ENCODE measurements around the gene TRAK1.
A peak's percentile ranks its signal among the peaks of the same experiment; 100 is the strongest.

The TRAK1 gene

GRCh38 chr3:42085641-42086376 is 5.3 kb upstream of the TRAK1 start:
- no peak overlapping the region for H3K4me3 ChIP-seq (ENCODE audit: low read length)
- no peak for DNase-seq (ENCODE audit: low read depth)
- no peak for TF ChIP-seq CTCF (IDR thresholded peaks at IDR 0.05; ENCODE audit: insufficient read depth, low read depth, low read length, missing control alignments)

- H3K4me3 ChIP-seq (ENCODE audit: low read length): no peak overlapping the region
- no peak for TF ChIP-seq CTCF (IDR thresholded peaks at IDR 0.05; ENCODE audit: insufficient read depth, low read depth, low read length, missing control alignments)
- no peak for DNase-seq (ENCODE audit: low read depth)
Measured at GRCh38 chr3:42088803-42089530, 2.2 kb upstream of the TRAK1 start.

- no peak for TF ChIP-seq CTCF (IDR thresholded peaks at IDR 0.05; ENCODE audit: insufficient read depth, low read depth, low read length, missing control alignments)
- peak; percentile 40 for DNase-seq (ENCODE audit: low read depth)
Measured at GRCh38 chr3:42092006-42092405, 849 bp downstream of the TRAK1 start.

GRCh38 chr3:42094128-42094527 is 3.0 kb downstream of the TRAK1 start:
- TF ChIP-seq CTCF (IDR thresholded peaks at IDR 0.05; ENCODE audit: insufficient read depth, low read depth, low read length, missing control alignments): no peak
- H3K4me3 ChIP-seq (ENCODE audit: low read length): no peak overlapping the region
- DNase-seq (ENCODE audit: low read depth): no peak

More at GRCh38 chr3:42092006-42092405, 849 bp downstream of the TRAK1 start:
- peak overlapping the region; percentile 92 for H3K4me3 ChIP-seq (ENCODE audit: low read length)

GRCh38 chr3:42094691-42095391 is 3.7 kb downstream of the TRAK1 start:
- TF ChIP-seq CTCF (IDR thresholded peaks at IDR 0.05; ENCODE audit: insufficient read depth, low read depth, low read length, missing control alignments): no peak
- no peak for DNase-seq (ENCODE audit: low read depth)
- H3K4me3 ChIP-seq (ENCODE audit: low read length): no peak overlapping the region

- no peak for DNase-seq (ENCODE audit: low read depth)
- no peak overlapping the region for H3K4me3 ChIP-seq (ENCODE audit: low read length)
- TF ChIP-seq CTCF (IDR thresholded peaks at IDR 0.05; ENCODE audit: insufficient read depth, low read depth, low read length, missing control alignments): no peak
Measured at GRCh38 chr3:42095540-42095939, 4.4 kb downstream of the TRAK1 start.

Measured in epithelial cell of esophagus (primary cell).